ENCODE measurements around the gene HEPACAM.

DNA sequence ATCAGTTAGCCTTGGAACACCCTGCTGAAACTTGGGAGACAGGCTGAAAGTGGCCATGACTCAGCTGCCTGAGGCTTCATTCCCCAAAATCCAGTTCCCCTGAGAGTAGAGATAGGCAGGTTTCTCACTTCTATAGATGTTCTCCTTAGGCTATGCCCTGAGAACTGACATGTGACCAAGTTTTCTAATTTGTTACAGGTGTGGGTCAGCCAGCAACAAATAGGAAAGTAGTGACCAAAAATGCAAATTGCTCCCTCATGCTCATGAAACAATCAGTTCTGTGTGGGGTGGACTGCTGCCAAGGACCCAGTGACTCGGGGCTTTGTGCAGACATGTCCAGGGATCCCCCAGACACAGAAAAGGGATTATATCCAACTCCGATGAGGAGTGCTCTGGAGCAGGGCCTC is 10.9 kb upstream of the HEPACAM start:
- no peak for TF ChIP-seq CTCF (IDR thresholded peaks at IDR 0.05)
- no peak for TF ChIP-seq POLR2AphosphoS5 (IDR thresholded peaks at IDR 0.05)
